ENCODE measurements around the gene ITGA8.
"Not testable (repeated sequence)": the region's sequence is repeated elsewhere in the genome, so short reads cannot be mapped to it uniquely, and the experiment has no call there.

The ITGA8 gene

GRCh38 chr10:15545266-15545665, 174.5 kb downstream of the ITGA8 start:
- DNase-seq = no peak

DNA sequence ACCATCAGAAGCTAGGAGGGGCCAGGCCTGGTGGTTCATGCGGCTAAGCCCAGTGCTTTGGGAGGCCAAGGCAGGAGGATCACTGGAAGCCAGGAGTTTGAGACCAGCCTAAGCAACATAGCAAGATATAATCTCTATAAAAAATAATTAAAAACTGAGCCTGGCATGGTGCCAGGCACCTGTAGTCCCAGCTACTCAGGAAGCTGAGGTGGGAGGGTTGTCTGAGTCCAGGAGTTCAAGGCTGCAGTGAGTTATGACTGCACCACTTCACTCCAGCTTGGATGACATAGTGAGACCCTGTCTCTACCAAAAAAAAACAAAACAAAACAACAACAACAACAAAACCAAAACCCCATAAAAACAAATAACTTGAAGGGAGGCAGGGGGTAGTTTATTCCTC, 175.7 kb downstream of the ITGA8 start:
- no peak for DNase-seq

DNA sequence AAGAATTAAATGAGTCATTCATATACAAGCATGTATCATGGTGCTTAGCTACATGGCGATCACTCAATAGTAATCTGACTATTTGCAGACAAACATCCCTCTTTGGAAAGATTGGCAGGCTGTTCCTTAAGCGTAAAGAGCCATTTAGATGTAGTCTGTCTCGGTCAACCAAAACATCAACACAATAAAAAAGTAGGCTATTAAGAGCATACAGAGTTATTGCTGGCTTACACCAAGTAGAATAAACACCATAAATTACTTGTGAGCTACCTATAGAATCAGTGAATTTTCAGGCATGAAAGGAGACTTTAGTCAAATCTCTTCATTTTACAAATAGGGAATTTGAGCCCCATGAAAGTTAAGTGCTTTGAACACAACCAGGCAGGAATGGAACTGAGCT, 176.9 kb downstream of the ITGA8 start:
- no peak for DNase-seq

- DNase-seq = no peak
These were observed 178.3 kb downstream of the ITGA8 start for GRCh38 chr10:15541376-15541775.

- DNase-seq = no peak
These were observed 179.0 kb downstream of the ITGA8 start for GRCh38 chr10:15540727-15541126.

GRCh38 chr10:15539262-15539661, 180.5 kb downstream of the ITGA8 start:
- DNase-seq = no peak

- DNase-seq = not testable (repeated sequence)
These were observed 184.7 kb downstream of the ITGA8 start for GRCh38 chr10:15534928-15535538.

GRCh38 chr10:15531927-15532722, 187.6 kb downstream of the ITGA8 start:
- no peak for DNase-seq

GRCh38 chr10:15528859-15529239, 190.9 kb downstream of the ITGA8 start:
- DNase-seq = no peak

DNA sequence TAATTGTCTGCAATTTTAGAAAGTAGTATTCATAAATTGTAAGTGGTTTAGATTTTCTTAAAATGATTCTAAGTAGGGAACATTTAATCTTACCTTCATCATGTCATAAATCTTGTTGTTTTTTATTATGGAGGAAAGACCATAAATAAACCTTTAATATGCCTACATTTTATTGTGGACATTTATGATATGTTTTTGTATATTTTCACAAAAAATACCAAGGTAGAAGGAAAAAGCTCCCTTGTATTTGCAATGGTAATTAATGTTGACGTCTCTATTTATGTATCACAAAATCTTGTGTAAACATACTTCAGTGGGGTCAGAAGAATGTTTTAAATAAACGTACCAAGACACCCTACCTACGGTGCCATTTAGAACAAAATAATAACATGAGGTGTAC, 193.0 kb downstream of the ITGA8 start:
- no peak for DNase-seq

DNA sequence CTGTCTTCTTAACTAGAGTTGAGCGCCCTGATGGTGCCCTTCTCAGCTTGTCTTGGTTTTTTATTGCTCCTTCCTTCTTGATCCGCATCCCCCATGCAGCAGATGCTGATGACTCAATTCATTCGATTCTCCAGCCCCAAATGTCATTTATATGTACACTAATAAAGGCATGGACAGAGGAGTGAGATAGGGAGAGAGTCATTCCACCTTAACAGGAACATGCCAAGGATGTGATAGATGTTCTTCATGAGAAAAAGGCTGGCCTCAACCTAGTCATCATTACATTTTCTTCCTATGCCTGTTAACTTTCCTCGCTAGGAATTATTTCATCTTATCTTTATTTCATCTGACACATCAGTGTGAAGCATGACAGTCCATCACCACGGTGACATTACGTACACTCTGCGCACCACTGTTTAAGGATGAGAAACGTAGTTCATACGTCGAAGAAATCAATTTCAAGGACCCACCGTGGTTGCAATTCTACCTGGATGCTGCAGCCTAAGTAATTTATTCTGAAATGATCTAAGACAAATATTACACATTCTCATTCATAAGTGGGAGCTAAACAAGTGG, 198.3 kb downstream of the ITGA8 start:
- no peak for DNase-seq

DNA sequence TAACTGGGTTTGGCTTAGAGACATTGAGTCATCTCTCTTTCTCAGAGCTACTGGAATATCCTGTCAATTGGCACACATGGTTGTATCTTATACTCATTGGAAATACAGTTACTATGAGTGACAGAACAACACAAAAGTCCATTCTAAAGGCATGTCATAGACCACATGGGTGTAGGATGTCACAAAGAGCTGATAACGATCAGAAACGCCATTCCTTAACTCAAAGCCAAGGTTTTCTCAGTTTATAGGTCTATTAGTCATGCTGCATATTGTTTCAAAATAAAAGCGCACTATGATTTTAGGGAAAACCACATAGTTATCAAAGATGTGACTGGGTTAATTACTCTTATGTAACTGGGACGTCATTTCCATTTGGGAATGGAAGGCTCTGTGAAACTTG, 201.5 kb downstream of the ITGA8 start:
- DNase-seq = no peak

DNA sequence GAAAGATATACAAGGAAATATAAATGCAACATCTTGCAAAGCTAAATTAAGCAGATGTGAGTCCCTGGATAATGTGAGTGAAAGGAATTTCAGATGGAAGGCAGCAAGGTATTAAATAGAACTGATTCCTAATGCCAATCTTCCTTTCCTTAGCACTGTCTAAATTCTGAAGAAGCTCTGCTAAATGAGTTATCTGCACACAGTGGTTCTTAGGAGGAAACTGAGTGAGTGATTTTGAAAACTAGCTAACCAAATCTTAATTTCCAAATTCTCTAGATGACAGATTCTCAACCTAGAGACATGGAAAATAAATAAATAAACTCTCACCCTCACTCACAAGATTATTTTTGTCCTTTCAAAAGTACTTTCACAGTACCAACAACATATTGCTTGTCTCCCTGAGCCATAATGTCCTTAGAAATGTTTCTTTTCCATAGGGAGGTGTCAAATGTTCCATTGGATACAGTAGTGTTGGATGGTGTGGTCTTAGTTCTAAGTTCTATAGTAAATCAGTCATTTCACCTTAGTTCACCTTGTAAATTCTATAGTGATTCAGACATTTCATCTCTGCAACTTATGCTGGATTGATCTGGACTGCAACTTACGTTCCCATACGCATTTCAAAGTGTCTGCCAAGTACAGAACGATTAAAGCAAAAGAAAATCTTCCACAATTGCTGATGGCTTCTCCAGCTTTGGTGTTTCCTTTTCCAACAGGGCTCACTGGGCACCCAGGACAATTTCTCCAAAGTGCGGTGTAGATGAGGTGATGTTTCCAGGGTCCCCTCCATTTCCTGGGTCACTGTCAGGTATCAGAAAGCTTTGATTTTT, 203.3 kb downstream of the ITGA8 start:
- no peak for DNase-seq

- DNase-seq = no peak
These were observed 204.5 kb downstream of the ITGA8 start for GRCh38 chr10:15515202-15515601.

DNA sequence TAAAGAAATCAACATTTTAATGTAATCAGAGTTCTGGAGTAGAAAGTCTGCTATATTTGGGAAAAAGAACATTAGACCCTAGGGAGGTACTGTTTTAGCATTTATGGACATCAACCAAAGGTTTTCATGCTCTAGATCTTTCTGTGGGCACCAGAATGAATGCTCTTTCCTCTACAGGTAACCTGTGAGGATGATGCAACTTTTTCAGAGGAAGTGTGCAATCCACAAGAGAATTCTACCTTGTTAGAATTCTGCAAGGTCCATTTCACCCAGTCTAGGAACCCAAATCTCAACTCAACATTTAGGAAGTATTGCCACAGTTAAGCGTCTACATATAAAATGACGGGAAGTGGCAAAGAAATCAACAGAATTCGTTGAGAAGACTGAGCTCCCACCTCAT, 208.8 kb downstream of the ITGA8 start:
- no peak for DNase-seq

DNA sequence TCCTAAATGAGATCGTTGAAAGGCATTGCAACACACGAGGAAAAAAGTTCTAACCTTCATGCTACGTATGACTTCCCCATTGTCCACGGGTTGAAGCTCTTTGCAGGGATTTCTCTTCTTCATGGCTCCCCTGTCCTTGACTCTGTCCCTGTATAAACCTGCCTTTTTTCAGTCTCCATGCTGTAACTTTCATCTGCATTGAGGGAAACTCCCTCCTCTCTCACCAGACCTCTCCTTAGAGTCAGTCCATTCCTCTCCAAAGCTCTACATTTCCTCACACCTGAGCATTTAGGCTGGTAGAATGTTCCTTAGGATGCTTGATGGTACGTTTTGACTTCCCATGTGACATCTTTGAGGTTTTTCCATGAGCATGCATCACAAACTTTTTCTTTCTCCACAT, 214.4 kb downstream of the ITGA8 start:
- DNase-seq = no peak

DNA sequence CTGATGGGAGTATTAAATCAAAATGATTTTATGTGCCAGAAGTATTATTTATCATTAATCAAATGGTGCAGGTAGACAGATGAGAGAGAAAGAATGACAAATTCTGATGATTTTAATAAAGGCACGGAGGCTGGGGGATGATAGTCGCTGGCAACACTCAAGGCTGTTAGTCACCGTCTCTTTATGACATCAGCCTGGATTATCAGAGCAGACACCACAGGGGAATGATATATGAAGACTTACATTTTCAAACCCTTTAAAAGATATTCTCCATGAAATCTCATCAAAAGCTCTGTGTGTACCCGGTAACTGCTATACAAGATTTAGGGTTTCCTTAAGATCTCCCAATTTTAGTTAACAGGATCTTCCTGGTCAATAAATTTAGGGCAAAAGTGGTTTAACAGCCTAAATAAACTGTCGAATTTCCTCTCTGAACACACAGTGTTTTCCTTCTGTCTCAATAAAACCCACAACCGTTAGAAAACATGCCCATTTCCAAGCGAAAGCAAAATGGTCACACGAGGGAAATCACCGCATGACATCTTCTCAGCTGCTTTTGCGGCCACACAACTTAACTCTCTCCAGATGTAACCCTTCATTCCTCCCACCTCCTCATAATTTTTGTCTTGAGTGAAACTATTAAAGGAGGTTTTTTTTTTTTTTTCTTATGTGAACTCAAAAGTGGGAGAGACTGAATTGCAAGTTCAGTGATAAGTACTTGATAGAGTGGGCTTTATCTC, 215.5 kb downstream of the ITGA8 start:
- DNase-seq = no peak

GRCh38 chr10:15494850-15495506, 224.7 kb downstream of the ITGA8 start:
- DNase-seq = no peak

GRCh38 chr10:15491856-15492642, 227.7 kb downstream of the ITGA8 start:
- DNase-seq = no peak

- no peak for DNase-seq
These were observed 230.3 kb downstream of the ITGA8 start for GRCh38 chr10:15489431-15489830.

GRCh38 chr10:15487376-15487775, 232.3 kb downstream of the ITGA8 start:
- DNase-seq = no peak
